Vagina (tissue), 2 donors: ENCODE results near the gene NEXMIF.

Source experiments
- POLR2AphosphoS5 ChIP-seq, 2 donors: sonication (generic); formaldehyde crosslinking; IDR thresholded peaks; one replicate each; pipeline ENCODE4 v1.9.0; 2017; ENCODE audit warnings: antibody characterized with exemption in 2 of 2, mild to moderate bottlenecking in 2 of 2, low read depth in 1 of 2; ENCODE audit not compliant: insufficient read depth in 1 of 2
- TF ChIP-seq, protein P1 (sequence below), 3 experiments: fragments of 450-650 bp in 2 of 3; fragments of 200-600 bp in 1 of 3; sonication (generic) in 1 of 3; IDR thresholded peaks; one replicate each; pipeline ENCODE4 v1.5.1; 2017 to 2019; ENCODE audit warnings: antibody characterized with exemption in 3 of 3, mild to moderate bottlenecking in 2 of 3, moderate library complexity in 2 of 3

DNA sequence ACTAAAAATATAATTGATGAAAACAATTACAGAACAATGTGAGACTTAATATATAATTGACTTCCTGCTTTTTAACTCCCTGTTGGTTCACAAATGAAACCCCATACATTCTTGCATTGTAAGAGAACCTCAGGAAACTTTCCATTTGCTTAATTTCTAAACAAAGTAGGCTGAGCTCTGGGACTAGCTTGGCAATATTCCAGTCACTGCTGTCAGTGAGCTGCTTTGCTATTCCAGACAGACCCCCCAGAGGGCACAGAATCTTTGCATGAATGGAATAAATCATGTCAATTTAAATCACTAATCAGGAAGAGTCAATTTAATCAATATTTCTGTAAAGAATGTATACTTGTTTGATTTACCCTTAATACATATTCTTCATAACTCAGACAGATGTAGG is 110.6 kb downstream of the NEXMIF start:
- TF ChIP-seq, protein P1, sequence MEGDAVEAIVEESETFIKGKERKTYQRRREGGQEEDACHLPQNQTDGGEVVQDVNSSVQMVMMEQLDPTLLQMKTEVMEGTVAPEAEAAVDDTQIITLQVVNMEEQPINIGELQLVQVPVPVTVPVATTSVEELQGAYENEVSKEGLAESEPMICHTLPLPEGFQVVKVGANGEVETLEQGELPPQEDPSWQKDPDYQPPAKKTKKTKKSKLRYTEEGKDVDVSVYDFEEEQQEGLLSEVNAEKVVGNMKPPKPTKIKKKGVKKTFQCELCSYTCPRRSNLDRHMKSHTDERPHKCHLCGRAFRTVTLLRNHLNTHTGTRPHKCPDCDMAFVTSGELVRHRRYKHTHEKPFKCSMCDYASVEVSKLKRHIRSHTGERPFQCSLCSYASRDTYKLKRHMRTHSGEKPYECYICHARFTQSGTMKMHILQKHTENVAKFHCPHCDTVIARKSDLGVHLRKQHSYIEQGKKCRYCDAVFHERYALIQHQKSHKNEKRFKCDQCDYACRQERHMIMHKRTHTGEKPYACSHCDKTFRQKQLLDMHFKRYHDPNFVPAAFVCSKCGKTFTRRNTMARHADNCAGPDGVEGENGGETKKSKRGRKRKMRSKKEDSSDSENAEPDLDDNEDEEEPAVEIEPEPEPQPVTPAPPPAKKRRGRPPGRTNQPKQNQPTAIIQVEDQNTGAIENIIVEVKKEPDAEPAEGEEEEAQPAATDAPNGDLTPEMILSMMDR (IDR thresholded peaks at IDR 0.05) = no peak
- no peak for TF ChIP-seq POLR2AphosphoS5 (IDR thresholded peaks at IDR 0.05; ENCODE audit: insufficient read depth in 1 of 2, low read depth in 1 of 2)
